ENCODE data around the gene RBMS3. TPM values are rescaled to one million over a fixed set of nuclear protein-coding genes. Genes with fewer than 3 reads are reported as not detected.
"Not testable (repeated sequence)": the region's sequence is repeated elsewhere in the genome, so short reads cannot be mapped to it uniquely, and the experiment has no call there.

Gene RBMS3
- total RNA-seq, 3 donors from 2014 or later, result 4.6 to 53.6 (median 11.7) TPM

- DNase-seq, result no peak
- intact Hi-C loops (cut with DNase I, micrococcal nuclease), result loop anchor here in 1 of 2 donors (5.0 to 10.0 kb wide), 3 partner anchors 69 to 652 kb away; no protein-coding TSS in a partner anchor
- Histone ChIP-seq H3K9me3 (no peaks in the 10 kb centered on the region), H3K4me3 (no peak overlapping the region), H3K36me3 (ENCODE audit: low read depth) (no peaks in the 10 kb centered on the region), H3K4me1 (ENCODE audit: low read depth) (no peaks in the 10 kb centered on the region)
- no peak for ATAC-seq
- TF ChIP-seq CTCF (IDR thresholded peaks at IDR 0.05), result no peak
Observed at GRCh38 chr3:30042916-30043555, 762.2 kb downstream of the RBMS3 start.

DNA sequence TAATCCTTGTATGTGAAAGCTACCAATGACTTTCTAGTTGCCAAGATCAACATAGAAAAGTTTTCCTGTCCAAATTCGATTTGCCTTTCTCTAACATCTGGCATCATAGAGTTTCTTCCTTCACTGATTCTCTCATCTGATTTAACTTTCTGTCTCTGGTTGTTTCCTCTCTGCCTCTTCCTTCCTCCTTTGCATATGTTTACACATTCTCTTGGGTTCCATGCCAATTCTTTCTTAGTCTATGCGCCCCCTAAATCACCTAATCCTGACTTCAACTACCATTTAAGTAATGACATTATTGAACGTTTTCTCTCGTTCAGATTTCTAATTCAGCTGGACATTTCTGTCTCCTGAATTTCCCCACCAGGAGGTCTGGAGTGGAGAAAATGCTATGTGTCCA lies 763.6 kb downstream of the RBMS3 start:
- no peaks in the 10 kb centered on the region for H3K4me1 ChIP-seq (ENCODE audit: low read depth)
- DNase-seq (no peak), ATAC-seq (no peak)
- intact Hi-C loops (cut with DNase I, micrococcal nuclease), result loop anchor here in 1 of 2 donors (5.0 to 10.0 kb wide), 3 partner anchors 68 to 650 kb away; no protein-coding TSS in a partner anchor
- H3K9me3 ChIP-seq, result no peaks in the 10 kb centered on the region
- H3K36me3 ChIP-seq (ENCODE audit: low read depth), result no peaks in the 10 kb centered on the region
- no peak for TF ChIP-seq CTCF (IDR thresholded peaks at IDR 0.05)
- no peak overlapping the region for H3K4me3 ChIP-seq

DNA sequence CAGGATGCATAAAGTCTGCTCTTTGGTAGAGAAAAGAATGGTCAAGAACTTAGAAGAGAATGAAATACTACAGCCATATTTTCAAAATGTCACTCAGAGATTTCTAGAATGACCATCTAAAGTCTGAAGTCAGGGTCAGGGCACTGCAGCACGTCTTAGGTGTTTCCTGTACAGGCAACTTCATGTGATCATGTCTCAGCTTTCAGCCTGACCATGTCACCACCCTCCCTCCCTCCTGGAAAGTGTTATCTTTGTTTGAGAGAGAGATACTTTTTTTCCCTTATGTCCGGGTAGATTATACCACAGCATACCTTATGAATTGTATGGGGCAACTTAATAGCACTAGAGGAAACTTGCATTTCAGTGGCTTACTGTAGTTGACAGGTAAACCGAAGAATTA lies 767.6 kb downstream of the RBMS3 start:
- Histone ChIP-seq H3K4me1 (ENCODE audit: low read depth) (no peaks in the 10 kb centered on the region), H3K4me3 (no peak overlapping the region), H3K36me3 (ENCODE audit: low read depth) (no peaks in the 10 kb centered on the region), H3K9me3 (peaks cover 2% of the 10 kb centered on the region)
- intact Hi-C loops (cut with DNase I, micrococcal nuclease), result loop anchor here in 1 of 2 donors (10.0 kb wide), 2 partner anchors 146 to 646 kb away; no protein-coding TSS in a partner anchor
- ATAC-seq (no peak), DNase-seq (no peak)
- TF ChIP-seq CTCF (IDR thresholded peaks at IDR 0.05), result no peak

GRCh38 chr3:30050116-30050515 lies 769.2 kb downstream of the RBMS3 start:
- DNase-seq; ATAC-seq; H3K4me1 ChIP-seq (ENCODE audit: low read depth); H3K4me3 ChIP-seq; H3K9me3 ChIP-seq; intact Hi-C loops (cut with DNase I, micrococcal nuclease); H3K36me3 ChIP-seq (ENCODE audit: low read depth): not testable (repeated sequence)

DNA sequence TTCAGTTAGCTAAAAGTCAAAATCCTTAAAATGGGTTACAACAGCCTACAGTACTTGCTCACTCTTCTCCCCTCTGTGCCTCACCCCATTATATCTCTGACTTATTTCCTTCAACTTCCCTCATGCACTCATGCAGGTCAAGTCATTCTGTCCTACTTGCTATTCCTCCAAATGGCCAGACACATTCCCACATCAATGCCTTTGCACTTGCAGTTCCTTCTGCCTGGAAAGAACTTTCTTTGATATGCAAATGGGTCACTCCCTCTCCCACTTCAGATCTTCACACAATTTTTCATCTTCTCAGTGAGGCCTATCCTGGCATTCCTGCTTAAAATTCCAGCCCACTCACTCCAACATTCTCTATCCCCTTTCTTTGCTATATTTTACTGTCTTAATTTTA lies 778.4 kb downstream of the RBMS3 start:
- DNase-seq (no peak), ATAC-seq (no peak)
- intact Hi-C loops (cut with DNase I, micrococcal nuclease), result no loop called here
- Histone ChIP-seq H3K36me3 (ENCODE audit: low read depth) (no peaks in the 10 kb centered on the region), H3K4me1 (ENCODE audit: low read depth) (no peaks in the 10 kb centered on the region), H3K4me3 (no peak overlapping the region), H3K9me3 (no peaks in the 10 kb centered on the region)
- TF ChIP-seq CTCF (IDR thresholded peaks at IDR 0.05), result no peak
